Fibroblast of gingiva (primary cell): ENCODE measurements around the gene FAM3D.
"Not testable (repeated sequence)": the region's sequence is repeated elsewhere in the genome, so short reads cannot be mapped to it uniquely, and the experiment has no call there.

Experiments
- DNase-seq: peaks from one replicate; pipeline ENCODE4 v3.0.0-alpha.2; 2011; ENCODE audit warnings: low read depth

FAM3D gene

GRCh38 chr3:58666683-58667082 lies at the start of gene FAM3D:
FAM3D (minus strand) TSS chr3:58666774; CDS start chr3:58655563, 11,211 bp downstream.
- DNase-seq = no peak

GRCh38 chr3:58713715-58714401 lies 47.3 kb upstream of the FAM3D start:
- no peak for DNase-seq

GRCh38 chr3:58711871-58712270 lies 45.3 kb upstream of the FAM3D start:
- no peak for DNase-seq

GRCh38 chr3:58708983-58709382 lies 42.4 kb upstream of the FAM3D start:
- DNase-seq = not testable (repeated sequence)

- DNase-seq = no peak
Measured at GRCh38 chr3:58708116-58708791, 41.7 kb upstream of the FAM3D start.

GRCh38 chr3:58707390-58707930 lies 40.9 kb upstream of the FAM3D start:
- no peak for DNase-seq

- DNase-seq = no peak
Measured at GRCh38 chr3:58706395-58707167, 40.0 kb upstream of the FAM3D start.

- DNase-seq = no peak
Measured at GRCh38 chr3:58704745-58705144, 38.2 kb upstream of the FAM3D start.

- not testable (repeated sequence) for DNase-seq
Measured at GRCh38 chr3:58704304-58704703, 37.7 kb upstream of the FAM3D start.

GRCh38 chr3:58698246-58698645 lies 31.7 kb upstream of the FAM3D start:
- no peak for DNase-seq

- no peak for DNase-seq
Measured at GRCh38 chr3:58697561-58697960, 31.0 kb upstream of the FAM3D start.

GRCh38 chr3:58696813-58697212 lies 30.2 kb upstream of the FAM3D start:
- not testable (repeated sequence) for DNase-seq

- no peak for DNase-seq
Measured at GRCh38 chr3:58696093-58696492, 29.5 kb upstream of the FAM3D start.

GRCh38 chr3:58695284-58695683 lies 28.7 kb upstream of the FAM3D start:
- DNase-seq = not testable (repeated sequence)

GRCh38 chr3:58693940-58694850 lies 27.6 kb upstream of the FAM3D start:
- no peak for DNase-seq

GRCh38 chr3:58692484-58692883 lies 25.9 kb upstream of the FAM3D start:
- no peak for DNase-seq

GRCh38 chr3:58691997-58692396 lies 25.4 kb upstream of the FAM3D start:
- no peak for DNase-seq

GRCh38 chr3:58690490-58690889 lies 23.9 kb upstream of the FAM3D start:
- DNase-seq = no peak

GRCh38 chr3:58688574-58688973 lies 22.0 kb upstream of the FAM3D start:
- DNase-seq = no peak

GRCh38 chr3:58686847-58687246 lies 20.3 kb upstream of the FAM3D start:
- no peak for DNase-seq

GRCh38 chr3:58685641-58686040 lies 19.1 kb upstream of the FAM3D start:
- no peak for DNase-seq

GRCh38 chr3:58683466-58683865 lies 16.9 kb upstream of the FAM3D start:
- peak; percentile 19 for DNase-seq
